ENCODE data around the gene GPBP1L1.

GPBP1L1 gene

GRCh38 chr1:45584351-45585109 is 101.8 kb downstream of the GPBP1L1 start:
- Histone ChIP-seq H3K36me3 (peaks cover 0 to 37% (median 25%) of the 10 kb centered on the region in 11 experiments; a peak in 18 of 22 replicates), H3K4me3 (peak overlapping the region; percentile 84 to 99 (median 96)), H3K9ac (peak overlapping the region; percentile 80 to 99 (median 96)), H3K27ac (peak overlapping the region; percentile 49 to 99 (median 95); a peak in 21 of 22 replicates), H3K4me1 (peaks cover 36 to 52% (median 48%) of the 10 kb centered on the region in 10 experiments), H3K27me3 (no peaks in the 10 kb centered on the region), H3K9me3 (replicated peaks in 1 of 11) (no peaks in the 10 kb centered on the region; a peak in 1 of 22 replicates), H3K4me2 (peak overlapping the region; percentile 84 to 100 (median 99)), H4K20me1 (peaks cover 34 to 55% (median 49%) of the 10 kb centered on the region in 11 experiments)
- TF ChIP-seq Cebpa-rat (IDR thresholded peaks at IDR 0.05), result no peak

- H3K4me2 ChIP-seq, result peak within 1 kb of the TSS; percentile 84 to 100 (median 99)
- peak within 1 kb of the TSS; percentile 49 to 99 (median 95); a peak in 21 of 22 replicates for H3K27ac ChIP-seq
- peaks cover 28 to 48% (median 42%) of the 10 kb centered on the region in 11 experiments for H4K20me1 ChIP-seq
- TF ChIP-seq Cebpa-rat (IDR thresholded peaks at IDR 0.05), result no peak
- H3K4me1 ChIP-seq, result peaks cover 42 to 59% (median 51%) of the 10 kb centered on the region in 10 experiments
- H3K9ac ChIP-seq, result peak within 1 kb of the TSS; percentile 80 to 99 (median 96)
- H3K9me3 ChIP-seq (replicated peaks in 1 of 11), result no peaks in the 10 kb centered on the region; a peak in 1 of 22 replicates
- no peaks in the 10 kb centered on the region for H3K27me3 ChIP-seq
- peak within 1 kb of the TSS; percentile 84 to 99 (median 96) for H3K4me3 ChIP-seq
- peaks cover 0 to 30% (median 18%) of the 10 kb centered on the region in 11 experiments; a peak in 15 of 22 replicates for H3K36me3 ChIP-seq
Observed at GRCh38 chr1:45583666-45584350, 102.5 kb downstream of the GPBP1L1 start, which contains the start of gene NASP. TSS of gene NASP (plus strand) at chr1:45584041. CDS start at chr1:45584147, 106 bp downstream.

GRCh38 chr1:45583264-45583665 is 103.1 kb downstream of the GPBP1L1 start:
- Histone ChIP-seq H3K27me3 (no peaks in the 10 kb centered on the region), H3K4me2 (peak overlapping the region; percentile 73 to 100 (median 85)), H3K4me3 (peak overlapping the region; percentile 84 to 99 (median 96)), H3K4me1 (peaks cover 42 to 64% (median 53%) of the 10 kb centered on the region in 10 experiments), H3K27ac (peak overlapping the region; percentile 49 to 99 (median 95); a peak in 21 of 22 replicates), H3K9me3 (replicated peaks in 1 of 11) (no peaks in the 10 kb centered on the region; a peak in 1 of 22 replicates), H4K20me1 (peaks cover 27 to 43% (median 36%) of the 10 kb centered on the region in 11 experiments), H3K9ac (peak overlapping the region; percentile 80 to 99 (median 96); a peak in 21 of 22 replicates), H3K36me3 (peaks cover 0 to 24% (median 13%) of the 10 kb centered on the region in 11 experiments; a peak in 13 of 22 replicates)
- TF ChIP-seq Cebpa-rat (IDR thresholded peaks at IDR 0.05), result no peak

Measured in BLaER1 treated with 17β-estradiol and CSF1 and Interleukin-3, amounts not matched to agents 10 nM and 100 nM (cell line).